OCI-LY3 (cell line): Measurements from ENCODE around the gene TTC28.

Source experiments
- H2AFZ ChIP-seq: fragments of 200-600, 300-600 bp; shearing (Covaris generic); 2 replicates; pipeline ENCODE4 v1.6.0; 2014; ENCODE audit warnings: antibody characterized with exemption, low read depth, low read length
- H3K27ac ChIP-seq: fragments of 200-600, 300-600 bp; sonication (generic); 2 replicates; pipeline ENCODE4 v1.5.1; 2014; ENCODE audit warnings: mild to moderate bottlenecking, low read length, moderate library complexity, mixed read lengths
- H3K27me3 ChIP-seq: fragments of 200-600, 300-600 bp; sonication (generic); 2 replicates; pipeline ENCODE4 v1.6.1; 2014; ENCODE audit warnings: low read depth, low read length, mixed read lengths
- H3K36me3 ChIP-seq: fragments of 200-600, 300-600 bp; sonication (generic); replicated peaks from 2 replicates; pipeline ENCODE3; 2014; ENCODE audit warnings: low read depth, low read length, mixed read lengths
- H3K4me1 ChIP-seq: fragments of 300-600, 200-600 bp; sonication (generic); 2 replicates; pipeline ENCODE4 v1.6.1; 2014; ENCODE audit warnings: low read length, mixed read lengths
- H3K4me2 ChIP-seq: fragments of 200-600, 300-600 bp; sonication (generic); 2 replicates; pipeline ENCODE4 v1.6.1; 2014; ENCODE audit warnings: low read length, mixed read lengths
- H3K4me3 ChIP-seq: fragments of 300-600, 200-600 bp; sonication (generic); 2 replicates; pipeline ENCODE4 v1.5.1; 2014; ENCODE audit warnings: antibody characterized with exemption, mild to moderate bottlenecking, low read length, moderate library complexity
- H3K79me2 ChIP-seq: fragments of 300-600, 200-600 bp; shearing (Covaris generic); 2 replicates; pipeline ENCODE4 v1.6.1; 2014; ENCODE audit warnings: mild to moderate bottlenecking, low read length, mixed read lengths
- H3K9ac ChIP-seq: fragments of 300-600, 200-600 bp; shearing (Covaris generic); 2 replicates; pipeline ENCODE4 v1.6.0; 2014; ENCODE audit warnings: mild to moderate bottlenecking, low read length, moderate library complexity
- H3K9me3 ChIP-seq: fragments of 200-600, 300-600 bp; shearing (Covaris generic); 2 replicates; pipeline ENCODE4 v1.6.1; 2014; ENCODE audit warnings: low read length, mixed read lengths; ENCODE audit not compliant: insufficient read depth
- H4K20me1 ChIP-seq: fragments of 200-600, 300-600 bp; sonication (generic); 2 replicates; pipeline ENCODE4 v1.6.1; 2016; ENCODE audit warnings: low read length, mixed read lengths; ENCODE audit not compliant: insufficient read depth
- EZH2phosphoT487 ChIP-seq: fragments of 200-600 bp; shearing (Covaris generic); IDR thresholded peaks from 2 replicates; pipeline ENCODE4 v1.6.1; 2018; ENCODE audit warnings: antibody characterized with exemption, mixed run types, low read depth
- TF ChIP-seq, protein P1 (sequence below): fragments of 200-600, 300-600 bp; sonication (generic); IDR thresholded peaks from 2 replicates; pipeline ENCODE4 v1.5.1; 2014; ENCODE audit warnings: antibody characterized with exemption, low read length, low read depth

Gene TTC28

DNA sequence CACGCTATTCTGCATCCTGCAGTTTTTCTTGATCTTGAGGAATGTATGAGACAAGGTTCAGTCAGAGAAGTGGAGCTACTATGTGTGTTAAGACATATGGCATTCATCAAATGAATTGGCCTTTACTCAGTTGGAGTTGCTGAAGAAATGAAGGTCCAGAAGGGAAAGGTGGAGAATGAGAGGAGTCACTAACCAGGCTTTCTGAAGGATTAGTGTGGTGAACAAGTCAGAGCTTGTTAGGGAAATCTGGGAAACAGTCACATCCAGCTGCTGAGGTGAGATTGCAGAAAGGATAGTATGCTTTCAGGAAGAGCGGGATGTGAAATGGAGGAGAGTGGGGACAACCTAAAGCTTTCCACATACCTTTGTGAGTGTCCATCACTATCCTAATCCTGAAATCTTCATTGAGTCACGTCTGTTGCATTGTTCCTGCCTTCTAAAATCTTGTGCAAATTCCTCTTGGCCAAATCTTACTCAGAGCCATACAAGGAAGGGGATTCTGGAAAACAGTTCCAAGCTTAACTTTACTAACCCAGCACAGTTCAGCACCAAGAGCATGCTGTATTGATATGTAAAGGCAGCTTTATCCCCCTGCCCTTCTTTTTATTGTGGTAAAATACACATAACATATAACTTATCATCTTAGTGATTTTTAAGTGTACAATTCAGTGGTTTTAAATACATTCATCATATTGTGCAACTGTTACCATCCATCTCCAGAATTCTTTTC, 749.1 kb downstream of the TTC28 start:
- H3K4me2 ChIP-seq, result no peak overlapping the region
- TF ChIP-seq, protein P1, sequence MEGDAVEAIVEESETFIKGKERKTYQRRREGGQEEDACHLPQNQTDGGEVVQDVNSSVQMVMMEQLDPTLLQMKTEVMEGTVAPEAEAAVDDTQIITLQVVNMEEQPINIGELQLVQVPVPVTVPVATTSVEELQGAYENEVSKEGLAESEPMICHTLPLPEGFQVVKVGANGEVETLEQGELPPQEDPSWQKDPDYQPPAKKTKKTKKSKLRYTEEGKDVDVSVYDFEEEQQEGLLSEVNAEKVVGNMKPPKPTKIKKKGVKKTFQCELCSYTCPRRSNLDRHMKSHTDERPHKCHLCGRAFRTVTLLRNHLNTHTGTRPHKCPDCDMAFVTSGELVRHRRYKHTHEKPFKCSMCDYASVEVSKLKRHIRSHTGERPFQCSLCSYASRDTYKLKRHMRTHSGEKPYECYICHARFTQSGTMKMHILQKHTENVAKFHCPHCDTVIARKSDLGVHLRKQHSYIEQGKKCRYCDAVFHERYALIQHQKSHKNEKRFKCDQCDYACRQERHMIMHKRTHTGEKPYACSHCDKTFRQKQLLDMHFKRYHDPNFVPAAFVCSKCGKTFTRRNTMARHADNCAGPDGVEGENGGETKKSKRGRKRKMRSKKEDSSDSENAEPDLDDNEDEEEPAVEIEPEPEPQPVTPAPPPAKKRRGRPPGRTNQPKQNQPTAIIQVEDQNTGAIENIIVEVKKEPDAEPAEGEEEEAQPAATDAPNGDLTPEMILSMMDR, result no peak
- TF ChIP-seq EZH2phosphoT487, result no peak

More for the DNA sequence above, 749.1 kb downstream of the TTC28 start:
- peaks cover 7% of the 10 kb centered on the region; the same call in 1 of the 2 replicates for H3K4me1 ChIP-seq
- no peak overlapping the region for H3K27ac ChIP-seq
- no peaks in the 10 kb centered on the region for H3K27me3 ChIP-seq
- H3K36me3 ChIP-seq, result peaks cover 21% of the 10 kb centered on the region
- H4K20me1 ChIP-seq, result peaks cover 3% of the 10 kb centered on the region; the same call in 1 of the 2 replicates
- H2AFZ ChIP-seq, result no peak overlapping the region
- H3K9me3 ChIP-seq, result no peaks in the 10 kb centered on the region
- H3K9ac ChIP-seq, result no peak overlapping the region
- peaks cover 9% of the 10 kb centered on the region; the same call in 1 of the 2 replicates for H3K79me2 ChIP-seq
- no peak overlapping the region for H3K4me3 ChIP-seq
